ENCODE results near the gene TJP2.

TJP2 gene

DNA sequence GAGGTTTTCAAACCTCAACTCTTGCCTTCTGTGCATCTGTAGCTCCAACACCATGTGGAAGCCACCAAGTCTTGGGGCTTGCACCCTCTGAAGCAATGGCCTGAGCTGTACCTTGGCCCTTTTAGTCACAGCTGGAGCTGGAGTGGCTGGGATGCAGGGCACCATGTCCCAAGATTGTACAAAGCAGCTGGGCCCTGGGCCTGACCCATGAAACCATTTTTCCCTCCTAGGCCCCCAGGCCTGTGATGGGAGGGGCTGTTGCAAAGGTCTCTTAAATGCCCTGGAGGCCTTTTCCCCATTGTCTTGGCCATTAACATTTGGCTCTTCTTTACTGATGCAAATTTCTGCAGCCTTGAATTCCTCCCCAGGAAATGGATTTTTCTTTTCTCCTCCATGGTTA, 139.1 kb downstream of the TJP2 start:
- TF ChIP-seq CTCF (IDR thresholded peaks at IDR 0.05): no peak

GRCh38 chr9:69314547-69314946, 140.5 kb downstream of the TJP2 start:
- no peak for TF ChIP-seq CTCF (IDR thresholded peaks at IDR 0.05)

- no peak for TF ChIP-seq CTCF (IDR thresholded peaks at IDR 0.05)
These were observed 143.0 kb downstream of the TJP2 start for GRCh38 chr9:69317081-69317480.

DNA sequence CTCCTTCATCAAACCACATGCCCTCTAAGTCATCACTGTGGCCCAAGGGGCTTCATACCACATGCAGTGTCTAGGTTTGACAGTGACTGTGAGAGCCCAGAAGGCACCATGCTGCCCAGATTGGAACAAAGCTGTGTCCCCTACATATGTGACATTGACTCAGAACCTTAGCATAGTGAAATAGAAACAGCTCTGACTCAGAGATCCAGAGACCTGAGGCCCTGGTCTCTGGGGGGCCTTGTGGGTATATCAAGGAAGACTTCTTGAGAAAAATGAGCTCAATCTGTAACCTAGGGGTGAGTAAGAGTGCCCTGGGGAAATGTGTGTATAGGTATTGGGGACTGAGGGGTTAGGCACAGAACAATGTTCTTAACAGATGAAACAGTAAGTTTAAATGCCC, 143.8 kb downstream of the TJP2 start:
- TF ChIP-seq CTCF (IDR thresholded peaks at IDR 0.05): no peak

DNA sequence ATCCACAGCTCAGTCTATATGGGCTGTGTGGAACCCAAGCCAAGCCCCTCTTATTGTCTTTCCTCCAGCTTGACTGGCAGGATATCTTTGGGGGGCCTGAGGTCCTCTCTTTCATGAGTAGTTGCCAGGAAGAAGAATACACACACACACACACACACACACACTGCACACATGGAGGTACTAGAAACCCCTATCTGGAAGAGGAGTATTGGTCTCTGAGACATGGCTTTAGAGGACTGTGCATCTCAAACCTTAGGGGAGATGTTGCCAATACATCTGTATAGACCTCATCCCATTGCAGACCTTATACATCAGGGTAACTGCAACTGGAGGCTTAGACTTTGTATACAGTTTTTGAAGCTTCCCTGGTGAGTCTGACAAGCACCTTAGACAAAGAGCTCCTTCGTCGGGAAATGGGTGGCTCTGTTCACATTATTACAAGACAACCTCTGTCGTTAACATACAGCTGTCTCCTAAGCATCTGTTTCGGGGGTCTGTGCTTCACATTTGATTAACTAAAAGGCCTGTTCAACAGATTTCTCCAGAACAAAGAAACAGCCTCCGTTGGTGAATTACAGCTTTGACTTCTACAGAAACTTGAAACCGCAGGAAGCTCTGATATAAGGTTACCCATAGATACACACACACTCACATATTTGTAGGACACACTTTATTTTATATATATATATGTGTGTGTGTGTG, 145.4 kb downstream of the TJP2 start:
- TF ChIP-seq CTCF (IDR thresholded peaks at IDR 0.05): no peak

- TF ChIP-seq CTCF (IDR thresholded peaks at IDR 0.05): no peak
These were observed 148.2 kb downstream of the TJP2 start for GRCh38 chr9:69322256-69322655.

GRCh38 chr9:69323861-69324260, 149.8 kb downstream of the TJP2 start:
- no peak for TF ChIP-seq CTCF (IDR thresholded peaks at IDR 0.05)

Measured in LNCAP (cell line).